Thoracic aorta (tissue), 2 donors: Measurements from ENCODE around the gene MAPT. TPM values are rescaled to one million over a fixed set of nuclear protein-coding genes. Genes with fewer than 3 reads are reported as not detected.

Experiments
- ATAC-seq: fragments of 150-250 bp; one replicate; pipeline ENCODE4 v1.8.0; 2017; ENCODE audit warnings: low read depth; ENCODE audit not compliant: insufficient number of reproducible peaks, low FRiP score
- DNase-seq: peaks from one replicate; pipeline ENCODE4 v3.0.0-alpha.2; 2020; ENCODE audit warnings: low spot score
- H3K27ac ChIP-seq, 2 donors: fragments of 200-600 bp; sonication (generic); 1 replicate in 1 of 2; 2 replicates in 1 of 2; pipeline ENCODE4 v1.5.1; 2016; ENCODE audit warnings: mild to moderate bottlenecking in 2 of 2, moderate library complexity in 2 of 2
- H3K27me3 ChIP-seq: fragments of 200-600 bp; sonication (generic); replicated peaks from 2 replicates; pipeline ENCODE4 v1.6.0; 2016; ENCODE audit warnings: mild to moderate bottlenecking; ENCODE audit not compliant: insufficient read depth
- H3K36me3 ChIP-seq: fragments of 200-600 bp; sonication (generic); one replicate; pipeline ENCODE4 v1.5.1; 2016
- H3K4me1 ChIP-seq, 2 donors: fragments of 200-600 bp; sonication (generic); 1 replicate in 1 of 2; 2 replicates in 1 of 2; pipeline versions ENCODE4 v1.5.1 to v1.6.0; 2016; ENCODE audit warnings: low read depth in 2 of 2, mild to moderate bottlenecking in 1 of 2; ENCODE audit not compliant: control insufficient read depth in 1 of 2
- H3K4me3 ChIP-seq: fragments of 200-600 bp; sonication (generic); 2 replicates; pipeline ENCODE4 v1.5.1; 2016; ENCODE audit warnings: mild to moderate bottlenecking
- H3K9me3 ChIP-seq: fragments of 200-600 bp; sonication (generic); 2 replicates; pipeline ENCODE4 v1.5.1; 2016
- CTCF ChIP-seq: fragments of 200-600 bp; sonication (generic); IDR thresholded peaks from one replicate; pipeline ENCODE4 v1.5.1; 2019; ENCODE audit warnings: antibody characterized with exemption
- total RNA-seq, 2 donors: library from RNA; depleted of rRNA; stranded (reverse); fragments of >200 nt; gene quantifications; one replicate each; pipeline versions ENCODE4 v1.1.0 to v1.2.3, GENCODE V29; 2016

MAPT gene
- total RNA-seq, 2 donors from 2014 or later = 3.1 to 4.6 TPM

- DNase-seq (no peak), ATAC-seq (no peak)
- H3K9me3 ChIP-seq = no peaks in the 10 kb centered on the region
- H3K36me3 ChIP-seq = peaks cover 10% of the 10 kb centered on the region
- H3K27ac ChIP-seq = no peak overlapping the region
- TF ChIP-seq CTCF = no peak
- no peaks in the 10 kb centered on the region for H3K27me3 ChIP-seq
- H3K4me1 ChIP-seq = no peaks in the 10 kb centered on the region
- H3K4me3 ChIP-seq = no peak overlapping the region
Observed at GRCh38 chr17:46025510-46026165, 131.3 kb downstream of the MAPT start.

- H3K27ac ChIP-seq = no peak overlapping the region
- no peaks in the 10 kb centered on the region for H3K9me3 ChIP-seq
- no peaks in the 10 kb centered on the region for H3K27me3 ChIP-seq
- DNase-seq (no peak), ATAC-seq (no peak)
- no peaks in the 10 kb centered on the region for H3K4me1 ChIP-seq
- peaks cover 17% of the 10 kb centered on the region for H3K36me3 ChIP-seq
- H3K4me3 ChIP-seq = no peak overlapping the region
- no peak for TF ChIP-seq CTCF
Observed at GRCh38 chr17:46026166-46027047, 132.1 kb downstream of the MAPT start.

- Histone ChIP-seq H3K36me3 (peaks cover 26% of the 10 kb centered on the region), H3K27ac (peak overlapping the region in 1 of 2 donors; percentile 23), H3K4me3 (no peak overlapping the region), H3K9me3 (no peaks in the 10 kb centered on the region), H3K4me1 (no peaks in the 10 kb centered on the region), H3K27me3 (no peaks in the 10 kb centered on the region)
- TF ChIP-seq CTCF = no peak
- ATAC-seq (no peak), DNase-seq (no peak)
Observed at GRCh38 chr17:46027048-46027975, 133.0 kb downstream of the MAPT start.

GRCh38 chr17:46027976-46028325 lies 133.6 kb downstream of the MAPT start:
- Histone ChIP-seq H3K4me1 (no peaks in the 10 kb centered on the region), H3K27me3 (no peaks in the 10 kb centered on the region), H3K27ac (no peak overlapping the region), H3K36me3 (peaks cover 33% of the 10 kb centered on the region), H3K9me3 (no peaks in the 10 kb centered on the region), H3K4me3 (no peak overlapping the region)
- TF ChIP-seq CTCF = no peak
- DNase-seq (no peak), ATAC-seq (no peak)

- DNase-seq = no peak
- Histone ChIP-seq H3K27ac (no peak overlapping the region), H3K4me3 (no peak overlapping the region), H3K4me1 (no peaks in the 10 kb centered on the region), H3K36me3 (peaks cover 37% of the 10 kb centered on the region), H3K27me3 (no peaks in the 10 kb centered on the region), H3K9me3 (no peaks in the 10 kb centered on the region)
- no peak for ATAC-seq
- TF ChIP-seq CTCF = no peak
Observed at GRCh38 chr17:46028374-46028773, 134.0 kb downstream of the MAPT start.
